HG02642 (cell line): Measurements from ENCODE around the gene ANO10.

ENCODE experiments used
- ATAC-seq: cut with Tn5 transposase; IDR thresholded peaks from one replicate; pipeline ENCODE4 v1.9.1; 2021; ENCODE audit warnings: mild to moderate bottlenecking; ENCODE audit not compliant: unreplicated experiment, poor library complexity

ANO10 gene

GRCh38 chr3:43389388-43390254 lies 232.2 kb downstream of the ANO10 start:
- peak; percentile 53 for ATAC-seq

DNA sequence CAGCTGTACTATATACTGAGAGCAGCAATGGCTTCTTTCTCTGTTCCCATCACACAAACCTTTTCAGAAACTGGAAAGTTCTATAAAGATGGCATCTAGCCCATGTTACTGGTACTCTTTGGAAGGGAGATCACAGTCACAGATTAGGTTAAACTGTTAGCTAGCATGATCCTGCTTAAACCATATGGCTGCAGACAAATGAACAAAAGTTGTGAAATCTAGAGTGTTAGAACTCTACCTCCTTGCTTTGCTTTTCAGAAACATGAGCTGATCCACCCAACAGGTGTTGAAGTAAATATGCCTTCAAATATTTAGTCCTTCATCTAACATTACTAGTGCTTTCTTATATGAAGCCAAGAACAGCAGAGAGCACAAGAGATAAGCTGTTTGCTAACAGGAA lies 232.9 kb downstream of the ANO10 start:
- ATAC-seq: no peak

GRCh38 chr3:43388175-43388574 lies 233.6 kb downstream of the ANO10 start:
- ATAC-seq: no peak

- ATAC-seq: no peak
These were observed 242.5 kb downstream of the ANO10 start for GRCh38 chr3:43379343-43379742.

DNA sequence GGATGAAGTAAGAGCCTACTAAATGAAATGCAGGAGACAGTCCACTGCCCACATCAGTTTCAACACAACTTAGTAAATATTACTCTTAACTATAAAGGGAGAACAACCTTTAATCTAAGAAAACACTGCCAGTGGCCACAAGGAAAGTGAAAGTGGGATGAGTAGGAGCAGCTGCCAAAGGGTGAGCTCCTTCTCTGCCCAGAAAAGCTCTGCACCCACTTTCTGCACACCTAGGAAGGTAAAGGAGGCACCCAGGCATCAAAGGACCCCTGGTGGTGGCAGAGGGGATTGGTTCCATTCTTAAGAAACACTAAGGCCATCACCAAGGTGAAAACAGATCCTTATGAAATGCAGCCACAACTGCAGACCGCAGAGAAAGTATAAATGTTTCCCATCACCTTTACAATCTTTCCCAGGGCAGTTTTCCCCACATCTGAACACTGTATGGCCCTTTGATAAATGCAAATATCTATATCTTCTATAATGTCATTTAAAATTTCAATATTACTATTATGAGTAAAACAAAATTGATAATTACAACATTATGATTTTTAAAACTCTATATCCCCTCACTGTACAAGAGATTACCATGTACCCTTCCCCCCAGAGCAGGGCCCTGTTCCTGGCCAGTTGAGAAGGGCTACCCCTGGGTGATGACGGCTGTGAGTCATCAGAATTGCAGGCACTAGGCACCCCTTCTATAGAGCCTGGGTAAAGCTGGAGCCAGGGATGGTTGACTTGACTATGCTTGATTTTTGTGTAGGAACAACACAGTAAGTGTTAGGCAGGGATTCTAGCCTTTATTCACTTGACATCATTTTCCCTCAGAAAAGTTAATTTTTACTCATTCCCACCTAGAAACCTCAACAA lies 243.5 kb downstream of the ANO10 start:
- ATAC-seq: peak; percentile 47

DNA sequence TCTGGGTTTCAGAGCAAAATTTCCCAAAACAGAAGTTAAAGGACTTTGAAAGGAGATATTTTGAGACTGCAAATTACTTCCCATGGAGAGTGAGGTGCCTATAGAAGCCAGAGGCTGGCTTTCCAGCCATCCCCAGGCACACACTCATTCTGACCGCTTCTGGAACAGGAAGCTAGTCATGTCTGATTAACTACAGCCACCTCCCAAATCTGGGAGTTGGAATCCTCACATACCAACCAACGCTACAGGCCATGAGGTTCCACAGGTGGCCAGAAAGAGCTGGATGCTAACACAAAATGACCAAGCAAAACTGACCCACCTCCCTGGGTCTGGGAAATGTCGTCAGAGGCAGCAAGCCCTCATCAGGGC lies 248.3 kb downstream of the ANO10 start:
- no peak for ATAC-seq

DNA sequence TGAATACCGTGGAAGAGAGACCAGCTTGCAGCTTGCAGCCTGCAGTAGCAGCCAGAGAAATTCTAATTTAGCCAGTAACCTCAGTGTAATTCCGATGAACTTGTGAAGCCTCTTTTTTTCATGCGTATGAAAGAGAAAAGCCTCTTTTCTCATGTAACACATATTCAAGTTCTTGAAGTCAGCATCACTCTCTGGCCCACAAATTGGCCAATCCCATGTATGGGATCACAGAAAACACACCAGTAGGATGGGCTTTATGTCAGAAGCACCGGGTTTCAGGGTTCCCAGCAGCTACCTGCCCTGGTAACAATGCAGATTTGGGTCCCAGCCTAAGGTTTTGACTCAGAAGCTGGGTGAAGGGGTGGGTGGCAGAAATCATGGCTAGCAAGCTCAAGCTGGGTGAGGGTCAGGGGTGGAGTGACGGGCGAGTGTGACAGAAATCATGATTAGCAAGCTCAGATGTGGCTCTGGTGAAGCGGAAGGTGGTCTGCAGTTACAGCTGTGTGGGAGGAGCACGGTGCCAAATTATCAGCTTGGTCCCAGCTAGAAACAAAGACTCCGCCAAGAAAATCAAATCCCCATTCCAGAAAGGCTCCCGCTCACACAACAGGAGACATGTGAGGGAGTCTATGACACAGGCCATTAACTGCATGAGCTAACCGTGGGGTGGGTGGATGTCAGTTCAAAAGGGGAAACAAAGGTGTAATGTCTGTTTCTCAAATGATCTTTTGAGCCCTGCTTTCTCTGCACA lies 248.8 kb downstream of the ANO10 start:
- no peak for ATAC-seq

DNA sequence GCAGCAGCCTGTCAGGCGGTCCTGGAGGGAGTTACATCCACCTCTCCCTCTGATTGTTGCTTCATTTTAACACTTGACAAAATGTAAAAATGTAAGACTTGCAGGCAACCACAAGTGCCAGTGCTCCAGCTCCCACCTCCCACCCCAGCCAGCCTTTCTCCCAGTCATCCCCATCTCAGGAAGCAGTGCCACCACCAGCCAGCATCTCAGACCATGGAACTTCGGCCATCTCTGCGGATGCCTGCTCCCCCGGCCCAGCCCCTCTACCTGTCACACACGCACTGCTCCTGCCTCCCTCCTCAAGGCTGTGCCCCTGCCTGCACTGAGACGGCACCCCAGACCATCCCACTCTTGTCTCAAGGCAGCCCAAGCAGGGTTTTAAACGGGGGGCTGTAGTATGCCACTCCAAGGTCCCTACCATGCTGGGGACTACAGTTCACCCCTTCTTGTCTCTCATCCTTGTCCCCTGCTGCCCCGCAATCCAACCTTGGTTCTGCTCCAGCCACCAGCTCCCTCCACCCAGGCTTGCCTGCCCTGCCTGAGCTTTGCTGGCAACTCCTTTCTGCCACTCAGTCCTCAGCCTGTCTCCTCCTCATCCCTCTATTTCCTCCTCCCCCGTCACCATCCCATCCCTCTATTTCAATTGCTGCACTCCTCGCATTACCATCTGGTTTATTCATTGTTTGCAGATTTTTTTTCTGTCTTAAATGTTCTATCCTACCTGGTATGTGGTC lies 249.6 kb downstream of the ANO10 start:
- no peak for ATAC-seq

GRCh38 chr3:43371494-43371893 lies 250.3 kb downstream of the ANO10 start:
- no peak for ATAC-seq

GRCh38 chr3:43370293-43370980 lies 251.4 kb downstream of the ANO10 start:
- ATAC-seq: no peak

DNA sequence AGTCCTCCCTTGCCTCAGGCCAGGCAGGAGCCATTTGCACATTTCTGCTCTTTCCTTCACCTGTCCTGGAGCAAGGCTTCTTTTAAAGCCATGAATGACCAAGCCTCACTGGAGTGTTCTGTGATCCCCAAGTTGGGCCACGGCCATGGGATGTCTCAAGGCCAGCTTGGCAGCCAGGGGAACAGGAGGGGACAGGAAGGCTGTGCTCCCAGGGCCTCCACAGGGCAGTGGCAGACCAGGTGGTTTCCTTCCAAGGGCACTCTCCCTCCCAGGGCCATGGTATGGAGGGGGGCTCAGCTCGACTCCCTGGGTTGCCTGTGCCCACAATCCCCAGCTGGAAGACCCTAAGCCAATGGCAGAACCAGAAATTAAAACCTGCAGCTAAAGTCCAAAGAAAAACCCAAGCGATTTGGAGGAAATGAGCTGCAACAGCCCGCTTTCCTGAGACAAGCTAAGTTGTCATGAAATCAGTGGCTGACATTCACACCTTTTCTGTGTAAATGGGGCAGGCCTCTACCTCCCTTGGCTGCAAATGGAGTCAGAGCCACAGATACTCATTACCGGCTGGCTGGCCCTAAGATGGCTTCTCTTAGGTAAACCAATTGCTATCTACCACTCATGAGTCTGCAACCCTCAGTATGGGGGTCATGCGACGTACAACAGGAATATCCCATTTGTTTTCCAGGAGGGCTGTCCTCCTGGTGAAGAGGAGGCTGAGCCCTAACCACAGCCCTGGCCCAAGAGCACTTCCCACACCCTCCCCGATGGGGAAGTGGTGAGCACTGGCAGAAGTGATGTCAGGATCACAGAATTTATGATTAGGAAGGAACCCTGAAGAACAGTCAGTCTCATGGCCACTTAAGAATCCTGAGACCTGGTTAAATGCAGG lies 252.2 kb downstream of the ANO10 start:
- ATAC-seq: no peak

GRCh38 chr3:43366885-43367284 lies 254.9 kb downstream of the ANO10 start:
- no peak for ATAC-seq

- no peak for ATAC-seq
These were observed 255.3 kb downstream of the ANO10 start for GRCh38 chr3:43366481-43366880.

DNA sequence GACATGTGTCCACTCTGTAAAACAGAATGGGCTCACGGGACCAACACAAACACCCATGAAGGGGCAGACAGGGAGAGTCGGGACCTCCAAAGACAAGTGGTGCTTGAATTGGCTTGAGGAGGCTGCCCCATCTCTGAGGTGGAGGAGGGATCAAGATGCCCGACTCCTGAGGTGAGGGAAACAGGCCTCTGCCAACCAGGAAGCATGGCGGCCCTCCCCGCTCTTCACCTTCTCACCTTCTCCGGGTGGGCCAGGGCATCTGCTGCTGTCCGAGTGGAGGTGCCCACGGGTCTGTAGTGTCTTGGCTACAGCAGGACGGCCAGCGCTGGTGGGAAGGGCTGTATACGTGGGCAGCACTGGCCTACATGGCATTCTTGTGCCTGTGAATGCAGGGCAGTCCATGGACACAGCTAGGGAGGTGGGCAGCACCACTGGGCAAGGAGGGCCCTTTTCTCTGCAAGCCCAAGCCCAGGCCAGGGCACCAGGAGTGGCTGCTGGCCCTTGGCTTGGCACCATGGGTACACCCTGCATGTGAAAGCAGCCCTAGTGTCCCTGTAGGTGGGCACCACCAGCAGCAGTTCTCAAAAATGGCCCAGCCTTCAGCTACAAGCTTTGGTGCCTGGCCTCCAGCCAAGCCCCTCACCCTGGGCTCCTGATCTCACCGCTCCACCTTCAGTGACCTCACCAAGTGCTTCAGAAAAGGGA lies 256.1 kb downstream of the ANO10 start:
- ATAC-seq: no peak

GRCh38 chr3:43364926-43365325 lies 256.9 kb downstream of the ANO10 start:
- ATAC-seq: no peak

DNA sequence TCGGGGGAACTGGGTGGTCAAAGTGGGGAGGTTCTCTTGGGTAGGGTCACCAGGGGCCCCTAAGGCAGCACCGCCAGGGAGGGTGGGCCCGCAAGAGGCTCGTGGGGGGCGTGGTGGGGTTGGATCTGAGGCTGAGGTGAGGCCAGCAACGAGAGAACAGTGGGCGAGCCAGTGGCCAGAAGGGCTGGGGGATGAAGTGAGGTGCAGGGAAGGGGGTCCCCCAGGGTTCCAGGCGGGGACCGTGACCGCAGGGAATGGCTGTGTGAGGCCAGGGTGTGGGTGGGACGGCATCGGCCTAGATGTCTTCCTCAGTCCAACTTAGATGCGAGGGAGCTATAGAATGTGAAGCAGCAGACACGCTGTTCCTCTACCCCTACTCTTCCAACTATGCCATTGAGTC lies 257.3 kb downstream of the ANO10 start:
- no peak for ATAC-seq

DNA sequence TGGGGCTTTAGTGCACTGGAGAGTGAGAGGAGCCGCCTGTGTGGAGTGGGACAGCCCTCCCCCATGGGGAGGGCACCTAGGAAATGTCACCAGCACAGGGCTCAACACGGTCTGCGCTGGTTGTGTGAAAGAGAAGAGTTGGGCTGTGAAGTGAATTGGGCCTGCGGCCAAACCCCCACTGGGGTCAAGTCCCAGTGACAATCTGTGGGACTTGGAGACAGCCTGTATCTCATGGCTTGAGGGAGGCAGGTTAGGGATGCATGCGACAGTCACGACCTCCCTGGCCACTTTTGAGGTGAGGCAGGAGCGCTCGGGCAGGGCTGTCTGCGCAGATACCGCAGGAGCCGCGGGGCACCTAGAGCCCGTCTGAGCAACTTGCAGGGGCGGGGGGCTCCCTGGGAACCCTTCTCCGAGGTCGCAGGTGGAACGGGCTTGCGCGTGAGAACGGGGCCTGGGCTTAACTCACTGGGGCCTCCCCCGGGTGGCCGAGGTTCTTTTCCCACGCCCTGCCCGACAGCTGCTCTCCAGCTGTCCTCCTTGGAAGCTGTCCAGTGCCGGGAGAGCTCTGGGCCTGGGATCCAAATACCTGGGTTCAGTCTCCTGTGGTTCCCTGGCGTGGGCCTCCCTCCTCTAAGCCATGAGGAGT lies 258.1 kb downstream of the ANO10 start:
- ATAC-seq: no peak
